HG03039 (cell line): Measurements from ENCODE around the gene DNAI1.
"Not testable (repeated sequence)": the region's sequence is repeated elsewhere in the genome, so short reads cannot be mapped to it uniquely, and the experiment has no call there.

Experiments
- ATAC-seq: cut with Tn5 transposase; IDR thresholded peaks from one replicate; pipeline ENCODE4 v1.9.1; 2021; ENCODE audit warnings: mild to moderate bottlenecking, moderate library complexity; ENCODE audit not compliant: unreplicated experiment

Gene DNAI1

GRCh38 chr9:34450644-34451043 is 8.0 kb upstream of the DNAI1 start:
- ATAC-seq = no peak

GRCh38 chr9:34451135-34451534 is 7.5 kb upstream of the DNAI1 start:
- ATAC-seq = no peak

GRCh38 chr9:34451545-34451944 is 7.1 kb upstream of the DNAI1 start:
- ATAC-seq = no peak

GRCh38 chr9:34452568-34452967 is 6.0 kb upstream of the DNAI1 start:
- ATAC-seq = no peak

DNA sequence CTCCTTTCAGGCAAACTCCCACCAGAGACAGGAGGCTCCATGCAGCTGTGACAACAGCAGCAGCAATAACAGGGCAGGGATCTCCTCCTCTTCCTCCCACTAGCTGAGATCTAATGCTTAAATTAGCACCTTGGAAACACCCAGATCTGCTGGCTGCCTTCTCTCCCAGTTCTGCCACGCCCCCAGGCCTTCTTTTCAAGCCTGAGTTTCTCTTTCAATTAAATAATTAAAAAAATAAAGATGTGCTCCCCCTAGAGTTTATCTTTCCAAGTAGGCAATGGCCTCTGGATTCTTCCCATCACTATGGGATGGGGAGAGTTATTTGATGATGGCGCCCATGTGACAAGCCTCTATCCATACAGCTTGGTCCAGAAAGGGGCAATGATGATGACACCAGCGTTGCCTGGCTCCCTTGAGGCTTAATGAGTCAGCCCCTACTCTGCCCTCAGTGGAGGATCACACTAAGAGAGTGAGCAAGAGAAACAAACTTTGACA is 4.0 kb upstream of the DNAI1 start:
- ATAC-seq = no peak

GRCh38 chr9:34456151-34456550 is 2.5 kb upstream of the DNAI1 start:
- ATAC-seq = no peak

DNA sequence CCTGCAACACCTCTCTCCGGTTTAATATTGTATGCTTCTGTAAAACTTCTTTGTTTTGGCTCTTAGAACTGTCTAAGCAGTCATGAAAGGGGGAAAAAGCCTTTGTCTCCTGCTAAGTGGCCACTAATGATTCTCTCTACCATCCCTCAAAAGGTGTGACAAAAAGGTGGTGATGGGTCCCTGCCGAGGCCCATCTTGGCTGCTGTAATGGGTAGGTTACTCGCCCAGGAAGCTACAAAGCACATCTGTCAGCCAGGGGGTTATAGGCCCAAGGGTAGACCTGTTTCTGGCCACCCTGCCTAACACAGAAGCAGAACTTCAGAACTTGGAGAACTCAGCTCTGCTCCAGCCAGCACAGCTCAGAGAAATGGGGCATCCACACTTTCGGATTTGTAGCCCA is 1.9 kb upstream of the DNAI1 start:
- no peak for ATAC-seq

DNA sequence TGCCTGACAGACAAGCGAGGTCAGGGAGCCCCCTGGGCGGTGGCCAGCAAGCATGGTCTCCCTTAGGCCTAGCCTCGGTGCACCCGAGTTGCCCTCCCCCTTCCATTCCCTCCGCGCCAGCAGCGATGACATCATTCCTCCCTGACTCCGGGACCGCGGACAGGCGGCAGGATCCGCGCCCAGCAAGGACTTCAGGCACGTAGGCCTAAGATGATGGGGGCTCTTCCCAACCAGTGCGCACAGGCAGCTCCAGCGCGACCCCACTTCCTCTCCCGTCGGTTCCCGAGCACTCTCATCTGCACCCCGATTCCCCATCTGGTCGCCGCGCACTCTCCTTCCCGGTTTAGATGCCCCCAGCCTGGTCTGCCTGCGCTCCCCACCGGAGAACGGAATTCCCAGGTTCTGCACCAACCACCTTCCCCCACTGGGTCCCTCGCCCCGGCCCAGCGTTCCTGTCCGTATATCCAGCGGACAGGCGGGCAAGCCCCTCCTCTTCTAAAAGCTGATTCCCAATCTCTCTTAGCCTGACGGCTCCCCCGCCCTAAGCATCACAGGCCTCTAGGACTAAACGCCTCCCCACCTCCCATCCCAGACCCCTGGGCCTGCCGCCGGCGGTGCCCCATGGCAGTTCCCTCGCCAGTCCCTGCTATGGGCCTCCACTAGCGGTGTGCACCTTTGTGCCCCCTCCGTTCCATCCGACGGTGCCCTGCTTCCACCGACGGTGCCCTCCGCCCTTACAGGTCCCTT is 1.2 kb upstream of the DNAI1 start:
- no peak for ATAC-seq

GRCh38 chr9:34458959-34459340 is 345 bp downstream of the DNAI1 start:
- ATAC-seq = no peak

GRCh38 chr9:34459356-34459755 is 751 bp downstream of the DNAI1 start:
- ATAC-seq = no peak

DNA sequence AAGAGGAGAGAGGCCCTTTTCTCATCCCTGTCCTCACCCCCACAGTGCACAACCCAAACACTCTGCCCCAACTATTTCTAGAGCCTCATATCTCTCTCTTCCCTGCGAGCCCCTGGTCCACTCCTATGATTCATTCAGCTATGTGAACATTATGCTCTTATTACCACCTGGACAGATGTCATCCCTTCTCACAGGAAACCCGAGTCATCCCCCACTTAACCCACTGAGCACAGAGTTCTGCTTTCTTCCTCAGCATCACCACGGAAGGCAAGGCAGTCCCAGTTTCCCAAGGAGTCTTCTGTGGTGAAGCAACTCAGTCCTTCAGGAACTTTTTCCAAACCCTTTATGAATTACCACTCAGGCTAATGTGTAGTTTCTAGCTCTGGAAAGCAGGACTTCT is 1.3 kb downstream of the DNAI1 start:
- ATAC-seq = no peak

GRCh38 chr9:34463098-34463900 is 4.7 kb downstream of the DNAI1 start:
- no peak for ATAC-seq

GRCh38 chr9:34463901-34464232 is 5.3 kb downstream of the DNAI1 start:
- ATAC-seq = no peak

- no peak for ATAC-seq
Measured at GRCh38 chr9:34464571-34464970, 6.0 kb downstream of the DNAI1 start.

- ATAC-seq = no peak
Measured at GRCh38 chr9:34465468-34465867, 6.9 kb downstream of the DNAI1 start.

DNA sequence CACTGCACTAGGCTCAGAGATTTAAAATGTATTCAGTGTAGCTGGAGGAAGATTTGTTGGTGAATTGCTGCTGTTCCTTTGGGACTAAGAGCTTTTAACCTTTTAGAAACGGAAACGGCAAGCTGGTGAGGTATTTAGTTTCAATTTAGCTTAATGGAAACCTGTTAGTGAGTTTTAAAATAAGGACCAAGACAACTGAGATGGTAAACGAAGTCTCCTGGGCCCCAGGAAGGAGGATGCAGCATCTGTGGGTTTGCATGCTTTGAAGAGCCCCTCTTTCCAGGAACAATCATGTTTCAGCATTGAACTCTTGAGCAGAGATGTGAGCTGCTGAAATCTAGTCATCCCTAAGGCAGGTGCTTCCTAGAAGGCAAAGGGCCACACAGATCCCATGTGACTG is 16.5 kb downstream of the DNAI1 start:
- no peak for ATAC-seq

GRCh38 chr9:34477541-34477940 is 18.9 kb downstream of the DNAI1 start:
- ATAC-seq = no peak

GRCh38 chr9:34479431-34479866 is 20.8 kb downstream of the DNAI1 start:
- no peak for ATAC-seq

DNA sequence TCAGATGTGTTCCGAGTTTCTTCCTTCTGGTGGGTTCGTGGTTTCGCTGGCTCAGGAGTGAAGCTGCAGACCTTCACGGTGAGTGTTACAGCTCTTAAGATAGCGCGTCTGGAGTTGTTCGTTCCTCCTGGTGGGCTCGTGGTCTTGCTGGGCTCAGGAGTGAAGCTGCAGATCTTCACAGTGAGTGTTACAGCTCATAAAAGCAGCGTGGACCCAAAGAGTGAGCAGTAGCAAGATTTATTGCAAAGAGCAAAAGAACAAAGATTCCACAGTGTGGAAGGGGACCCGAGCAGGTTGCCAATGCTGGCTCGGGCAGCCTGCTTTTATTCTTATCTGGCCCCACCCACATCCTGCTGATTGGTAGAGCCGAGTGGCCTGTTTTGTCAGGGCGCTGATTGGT is 23.0 kb downstream of the DNAI1 start:
- not testable (repeated sequence) for ATAC-seq

- not testable (repeated sequence) for ATAC-seq
Measured at GRCh38 chr9:34482746-34483145, 24.1 kb downstream of the DNAI1 start.

DNA sequence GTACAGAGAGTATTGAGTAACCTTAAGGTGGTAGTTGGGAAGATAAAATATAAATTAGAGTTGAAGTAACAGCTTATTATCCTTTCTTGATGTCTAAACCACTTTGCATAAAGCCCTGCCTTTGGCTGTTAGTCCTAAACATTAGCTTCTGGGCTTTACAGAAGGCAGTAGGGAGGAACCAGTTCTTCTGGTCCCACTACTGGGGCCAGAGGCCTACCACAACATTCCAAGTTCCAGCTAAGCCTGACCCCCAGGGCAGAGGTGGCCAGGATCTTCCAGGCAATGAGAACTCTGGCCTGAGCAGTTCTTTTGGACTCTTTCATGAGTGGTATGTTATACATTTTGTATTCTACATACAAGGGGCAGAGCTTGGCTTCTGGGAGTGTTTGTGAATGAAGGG is 26.1 kb downstream of the DNAI1 start:
- no peak for ATAC-seq

GRCh38 chr9:34485822-34486221 is 27.2 kb downstream of the DNAI1 start:
- ATAC-seq = no peak
